GM12865 (cell line): ENCODE measurements around the gene ZNF486.
A peak's percentile ranks its signal among the peaks of the same experiment; 100 is the strongest.
"Not testable (repeated sequence)": the region's sequence is repeated elsewhere in the genome, so short reads cannot be mapped to it uniquely, and the experiment has no call there.

Experiments
- DNase-seq: peaks from one replicate; pipeline ENCODE4 v3.0.0; 2010; ENCODE audit warnings: low read depth
- H3K4me3 ChIP-seq: 2 replicates; pipeline ENCODE4 v1.5.1; 2011; ENCODE audit warnings: mild to moderate bottlenecking, low read depth, low read length, control low read depth
- TF ChIP-seq, protein P1 (sequence below): IDR thresholded peaks from 2 replicates; pipeline ENCODE4 v1.5.1; 2011; ENCODE audit warnings: low read length, control low read depth, low read depth, inconsistent platforms; ENCODE audit not compliant: insufficient read depth; ENCODE audit errors: missing control alignments

ZNF486 gene

DNA sequence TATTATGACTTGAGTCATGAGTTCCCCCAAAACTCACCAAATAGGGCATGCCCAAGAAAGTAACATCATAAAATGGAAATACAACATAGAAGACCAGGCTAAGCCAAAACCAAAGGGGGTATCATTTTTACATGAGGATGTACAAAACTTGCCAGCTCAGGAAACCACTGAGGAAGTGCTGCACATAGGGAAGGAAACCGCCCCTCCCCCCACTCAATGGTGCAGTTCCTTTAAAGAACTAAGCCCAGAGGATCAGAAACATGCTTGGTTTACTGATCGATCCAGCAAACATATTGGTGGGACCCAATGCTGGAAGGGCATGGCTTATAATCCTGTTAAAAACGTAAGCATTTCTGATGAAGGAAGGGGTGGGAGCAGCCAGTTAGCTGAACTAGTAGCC is 4.2 kb upstream of the ZNF486 start:
- H3K4me3 ChIP-seq: no peak overlapping the region
- DNase-seq: no peak
- TF ChIP-seq, protein P1, sequence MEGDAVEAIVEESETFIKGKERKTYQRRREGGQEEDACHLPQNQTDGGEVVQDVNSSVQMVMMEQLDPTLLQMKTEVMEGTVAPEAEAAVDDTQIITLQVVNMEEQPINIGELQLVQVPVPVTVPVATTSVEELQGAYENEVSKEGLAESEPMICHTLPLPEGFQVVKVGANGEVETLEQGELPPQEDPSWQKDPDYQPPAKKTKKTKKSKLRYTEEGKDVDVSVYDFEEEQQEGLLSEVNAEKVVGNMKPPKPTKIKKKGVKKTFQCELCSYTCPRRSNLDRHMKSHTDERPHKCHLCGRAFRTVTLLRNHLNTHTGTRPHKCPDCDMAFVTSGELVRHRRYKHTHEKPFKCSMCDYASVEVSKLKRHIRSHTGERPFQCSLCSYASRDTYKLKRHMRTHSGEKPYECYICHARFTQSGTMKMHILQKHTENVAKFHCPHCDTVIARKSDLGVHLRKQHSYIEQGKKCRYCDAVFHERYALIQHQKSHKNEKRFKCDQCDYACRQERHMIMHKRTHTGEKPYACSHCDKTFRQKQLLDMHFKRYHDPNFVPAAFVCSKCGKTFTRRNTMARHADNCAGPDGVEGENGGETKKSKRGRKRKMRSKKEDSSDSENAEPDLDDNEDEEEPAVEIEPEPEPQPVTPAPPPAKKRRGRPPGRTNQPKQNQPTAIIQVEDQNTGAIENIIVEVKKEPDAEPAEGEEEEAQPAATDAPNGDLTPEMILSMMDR: no peak

DNA sequence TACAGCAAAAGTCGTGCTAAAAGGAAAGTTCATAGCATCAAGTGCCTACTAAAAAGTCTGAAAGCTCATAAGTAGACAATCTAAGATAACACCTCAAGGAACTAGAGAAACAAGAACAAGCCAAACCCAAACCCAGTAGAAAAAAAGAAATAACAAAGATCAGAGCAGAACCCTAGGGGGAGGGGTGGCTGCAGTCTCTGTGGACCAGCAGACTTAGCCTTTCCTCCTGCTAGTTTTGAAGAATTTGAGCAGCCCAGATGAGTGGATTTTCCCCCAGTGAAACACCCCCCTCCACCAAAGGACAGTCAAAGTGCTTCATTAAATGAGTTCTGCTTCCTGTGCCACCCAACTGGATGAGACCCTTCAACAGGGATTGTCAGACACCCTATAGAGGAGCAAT is 2.6 kb upstream of the ZNF486 start:
- DNase-seq: no peak
- no peak overlapping the region for H3K4me3 ChIP-seq
- TF ChIP-seq, protein P1: no peak

DNA sequence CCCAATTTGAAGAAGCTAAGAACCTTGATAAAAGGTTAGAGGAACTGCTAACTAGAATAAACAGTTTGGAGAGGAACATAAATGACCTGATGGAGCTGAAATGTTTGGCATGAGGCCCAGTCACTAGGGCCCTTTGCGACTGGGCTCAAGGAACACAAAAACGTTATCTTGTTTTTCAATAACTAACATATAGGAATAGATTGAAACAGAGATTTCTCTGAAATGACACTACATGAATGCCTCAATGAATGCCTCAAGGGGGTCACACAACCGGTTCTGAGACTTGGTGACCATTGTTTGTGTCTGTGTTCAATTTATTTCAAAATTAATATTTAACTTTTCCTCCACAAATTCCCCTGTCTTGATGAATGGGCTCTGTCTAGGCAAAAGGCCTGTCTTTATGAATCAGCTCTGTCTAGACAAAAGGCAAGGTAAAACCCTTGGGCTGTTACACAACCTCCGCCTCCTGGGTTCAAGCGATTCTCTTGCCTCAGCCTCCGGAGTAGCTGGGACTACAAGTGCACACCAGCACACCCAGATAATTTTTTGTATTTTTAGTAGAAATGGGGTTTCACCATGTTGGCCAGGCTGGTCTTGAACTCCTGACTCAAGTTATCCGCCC is 932 bp upstream of the ZNF486 start:
- TF ChIP-seq, protein P1: no peak
- no peak for DNase-seq
- no peak overlapping the region for H3K4me3 ChIP-seq

DNA sequence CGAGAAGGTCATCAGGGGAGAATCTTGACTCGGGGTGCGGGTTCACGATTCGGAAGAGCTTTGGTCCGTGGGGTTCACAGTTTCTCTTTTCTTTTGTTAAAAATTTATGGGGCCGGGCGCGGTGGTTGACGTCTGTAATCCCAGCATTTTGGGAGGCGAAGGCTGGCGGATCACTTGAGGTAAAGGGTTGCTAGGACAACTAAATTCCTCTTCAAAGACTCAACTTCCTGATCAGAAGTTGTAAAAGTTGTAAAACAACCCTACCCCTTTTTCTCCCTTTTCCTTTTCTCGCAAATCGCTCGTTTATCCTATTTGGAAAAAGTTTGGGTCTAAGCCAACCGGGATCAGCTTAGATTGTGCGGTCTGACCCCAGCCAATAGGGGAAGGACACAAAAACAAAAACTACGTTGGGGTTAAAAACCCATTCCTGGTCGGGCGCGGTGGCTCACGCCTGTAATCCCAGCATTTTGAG is 673 bp downstream of the ZNF486 start:
- H3K4me3 ChIP-seq: peak overlapping the region; percentile 47
- no peak for DNase-seq
- TF ChIP-seq, protein P1: no peak

DNA sequence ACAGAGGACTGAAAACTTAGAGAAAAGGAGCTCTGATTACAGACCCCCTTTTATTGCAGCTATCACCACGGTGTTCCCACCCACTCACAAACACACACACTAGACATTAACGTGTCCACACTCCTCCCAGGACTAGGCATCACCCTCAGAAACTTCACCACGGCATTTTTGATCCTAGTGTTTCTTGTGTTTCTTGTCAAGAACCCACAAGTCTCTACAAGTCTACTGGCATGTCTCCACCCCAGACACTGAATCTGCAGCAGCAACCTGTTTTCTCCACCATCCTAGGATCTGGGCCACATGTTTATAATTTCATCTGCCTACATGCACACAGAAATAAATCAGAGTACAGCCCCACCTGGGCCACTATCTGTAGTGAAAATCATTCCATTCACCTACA is 4.3 kb downstream of the ZNF486 start:
- no peak overlapping the region for H3K4me3 ChIP-seq
- DNase-seq: no peak
- TF ChIP-seq, protein P1: no peak

DNA sequence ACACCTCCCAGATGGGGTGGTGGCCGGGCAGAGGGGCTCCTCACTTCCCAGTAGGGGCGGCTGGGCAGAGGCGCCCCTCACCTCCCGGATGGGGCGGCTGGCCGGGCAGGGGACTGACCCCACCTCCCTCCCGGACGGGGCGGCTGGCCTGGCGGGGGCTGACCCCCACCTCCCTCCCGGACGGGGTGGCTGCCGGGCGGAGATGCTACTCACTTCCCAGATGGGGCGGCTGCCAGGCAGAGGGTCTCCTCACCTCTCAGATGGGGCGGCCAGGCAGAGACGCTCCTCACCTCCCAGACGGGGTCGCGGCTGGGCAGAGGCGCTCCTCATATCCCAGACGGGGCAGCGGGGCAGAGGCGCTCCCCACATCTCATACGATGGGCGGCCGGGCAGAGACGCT is 8.8 kb downstream of the ZNF486 start:
- H3K4me3 ChIP-seq, DNase-seq: not testable (repeated sequence)

DNA sequence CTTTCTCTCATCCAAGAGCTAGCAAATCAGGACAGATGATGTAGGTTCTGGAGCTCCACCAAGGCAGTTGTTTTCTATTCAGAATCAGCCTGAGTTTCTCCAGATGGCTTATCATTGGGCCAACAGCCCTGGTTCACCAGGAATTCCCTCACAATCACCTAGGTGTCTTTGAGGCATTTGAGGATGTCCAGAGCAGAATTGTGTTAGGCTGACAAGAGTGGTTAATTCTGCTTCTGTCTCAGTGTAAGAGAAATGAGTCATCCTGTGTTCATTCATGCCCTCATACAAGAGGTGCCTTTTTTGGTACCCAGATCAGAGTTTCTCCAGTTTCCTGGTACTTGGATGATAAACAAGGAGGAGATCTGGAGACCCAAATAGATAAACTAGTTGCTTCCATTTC is 12.9 kb downstream of the ZNF486 start:
- not testable (repeated sequence) for DNase-seq, H3K4me3 ChIP-seq

DNA sequence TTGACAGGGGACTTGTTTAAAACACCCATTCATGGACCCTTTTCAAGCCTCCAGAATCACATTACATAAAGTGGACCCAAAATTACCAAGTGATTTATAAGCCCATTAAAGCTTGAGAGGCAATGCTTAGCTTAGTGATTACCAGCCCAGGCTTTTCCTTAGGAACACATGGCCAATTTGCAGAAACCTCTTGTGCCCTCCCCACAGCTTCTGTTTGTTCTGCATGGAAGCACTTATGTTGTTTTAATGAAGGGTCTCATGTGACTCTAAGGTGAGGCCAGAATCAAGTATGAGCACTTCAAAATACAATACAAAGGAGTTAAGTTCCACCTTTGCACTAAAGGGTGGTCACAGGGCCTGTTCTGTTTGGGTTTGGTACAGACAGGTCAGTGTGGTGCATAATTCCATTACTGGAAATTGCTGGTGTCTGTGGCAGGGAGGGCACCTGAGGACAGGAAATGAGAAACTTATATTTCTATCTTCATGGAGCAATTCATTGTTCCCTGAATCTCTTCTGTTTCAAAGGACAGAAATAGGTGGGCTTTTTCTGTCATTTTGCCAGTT is 15.3 kb downstream of the ZNF486 start:
- no peak overlapping the region for H3K4me3 ChIP-seq
- no peak for DNase-seq
- TF ChIP-seq, protein P1: no peak
